NCI-H2227 (cell line): Measurements from ENCODE around the gene MLF2.

Experiments used
- DNase-seq: peaks from one replicate; lab custom pipeline; 2025; ENCODE audit not compliant: unreplicated experiment; lab: John Stamatoyannopoulos, UW

Gene MLF2

GRCh38 chr12:6752921-6753771 is at the start of gene MLF2:
Gene MLF2, minus strand, starts transcription at chr12:6753141. Its CDS starts 807 bp downstream, at chr12:6752334.
- peak; percentile 96 for DNase-seq

GRCh38 chr12:6799147-6799546 is 46.2 kb upstream of the MLF2 start:
- no peak for DNase-seq

GRCh38 chr12:6796576-6796975 is 43.6 kb upstream of the MLF2 start:
- DNase-seq, result no peak

DNA sequence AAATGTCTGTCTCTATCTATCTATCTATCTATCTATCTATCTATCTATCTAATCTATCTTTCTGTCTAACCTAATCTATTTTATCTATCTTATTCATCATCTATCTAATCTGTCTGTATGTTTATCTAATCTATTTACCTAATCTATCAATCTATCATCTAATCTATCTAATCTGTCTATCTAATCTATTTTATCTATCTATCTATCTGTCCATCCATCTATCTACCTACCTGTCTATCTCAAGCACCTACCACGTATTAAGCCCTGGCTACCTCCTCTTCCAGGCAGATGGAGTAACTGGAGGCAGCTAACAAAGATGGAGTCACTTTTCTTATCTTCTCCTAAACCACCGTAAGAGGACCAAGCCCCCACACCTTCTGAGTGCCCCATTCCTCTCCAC is 42.1 kb upstream of the MLF2 start:
- DNase-seq, result no peak

GRCh38 chr12:6792522-6793201 is 39.7 kb upstream of the MLF2 start:
- peak; percentile 15 for DNase-seq

DNA sequence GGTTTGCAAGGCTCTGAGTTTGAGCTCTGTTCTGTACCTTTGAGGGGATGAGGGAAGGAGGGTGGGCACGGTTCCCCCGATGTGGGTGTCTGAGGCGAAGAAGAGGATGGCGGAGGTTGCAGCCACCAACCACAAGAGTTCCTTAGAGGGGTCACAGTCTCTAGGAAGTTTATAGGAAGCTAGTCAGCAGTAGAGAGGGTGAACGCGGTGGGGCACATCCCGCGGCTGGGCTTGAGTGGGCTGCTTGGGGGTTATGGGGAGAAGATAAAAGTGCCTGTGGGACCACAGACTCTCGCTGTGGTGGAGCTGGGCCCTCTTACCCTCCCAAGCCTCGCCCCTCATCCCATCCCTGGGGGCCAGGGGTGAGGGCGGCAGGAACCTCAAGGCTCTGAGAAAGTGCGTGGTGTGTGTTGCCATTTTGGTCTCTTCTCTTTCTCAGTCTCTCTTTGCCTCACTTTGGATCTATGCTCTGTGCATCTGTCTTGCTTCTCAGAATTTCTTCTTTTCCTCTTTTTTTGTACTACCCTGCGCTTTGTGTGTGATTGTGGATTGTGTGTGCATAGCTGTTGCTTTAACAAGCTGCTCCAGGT is 39.1 kb upstream of the MLF2 start:
- DNase-seq, result no peak

DNA sequence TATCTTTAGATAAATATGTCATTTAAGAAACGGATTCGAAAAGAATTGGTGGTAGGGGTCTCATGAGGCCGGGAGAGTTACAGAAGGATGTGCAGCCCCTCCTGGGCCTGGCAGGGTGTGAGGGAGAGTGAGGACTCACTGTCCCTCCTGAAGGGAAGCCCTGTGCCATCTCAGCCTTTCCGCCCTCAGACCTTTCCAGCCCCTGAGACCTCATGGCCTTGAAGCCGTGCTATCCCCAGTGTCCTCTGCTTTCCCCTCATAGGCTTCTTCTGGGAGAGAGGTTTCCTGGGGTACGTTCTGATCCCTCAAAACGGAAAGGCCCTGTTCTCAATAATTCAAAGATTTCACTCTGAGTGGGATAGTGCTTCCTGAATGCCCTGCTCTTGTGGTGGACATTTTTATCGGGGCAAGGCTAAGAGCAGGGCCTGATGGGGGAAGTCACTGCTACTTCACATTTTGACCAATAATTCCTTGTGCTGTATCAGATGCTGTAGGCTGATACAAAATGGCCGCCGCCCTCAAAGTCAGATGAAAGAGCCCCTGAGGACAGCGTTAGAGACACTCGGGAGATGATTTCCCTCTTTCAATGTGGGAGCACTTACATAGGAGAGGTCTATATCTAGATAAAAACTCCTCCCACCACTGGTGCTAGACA is 37.7 kb upstream of the MLF2 start:
- DNase-seq, result no peak

DNA sequence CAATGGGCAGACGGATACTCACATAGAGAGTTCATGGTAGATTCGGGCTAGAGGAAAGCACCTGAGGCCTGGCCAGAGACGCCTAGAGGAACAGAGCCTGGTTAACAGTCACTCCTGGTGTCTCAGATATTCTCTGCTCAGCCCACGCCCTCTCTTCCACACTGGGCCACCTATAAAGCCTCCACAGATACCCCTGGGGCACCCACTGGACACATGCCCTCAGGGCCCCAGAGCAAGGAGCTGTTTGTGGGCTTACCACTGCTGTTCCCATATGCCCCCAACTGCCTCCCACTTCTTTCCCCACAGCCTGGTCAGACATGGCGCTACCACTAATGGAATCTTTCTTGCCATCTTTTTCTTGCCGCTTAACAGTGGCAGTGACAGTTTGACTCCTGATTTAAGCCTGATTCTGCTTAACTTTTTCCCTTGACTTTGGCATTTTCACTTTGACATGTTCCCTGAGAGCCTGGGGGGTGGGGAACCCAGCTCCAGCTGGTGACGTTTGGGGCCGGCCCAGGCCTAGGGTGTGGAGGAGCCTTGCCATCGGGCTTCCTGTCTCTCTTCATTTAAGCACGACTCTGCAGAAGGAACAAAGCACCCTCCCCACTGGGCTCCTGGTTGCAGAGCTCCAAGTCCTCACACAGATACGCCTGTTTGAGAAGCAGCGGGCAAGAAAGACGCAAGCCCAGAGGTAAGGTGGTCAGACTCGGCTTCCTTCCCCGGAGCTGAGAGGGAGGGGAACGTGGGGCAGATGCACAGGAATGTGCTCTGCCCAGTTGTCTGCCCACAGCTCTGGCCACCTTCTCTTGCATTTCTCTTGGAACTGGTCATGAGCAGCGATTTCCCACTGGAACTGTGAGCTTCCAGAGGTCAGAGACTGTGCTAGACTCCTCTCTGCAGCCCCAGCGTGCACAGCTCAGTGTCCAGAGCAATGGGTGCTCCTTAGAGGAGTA is 36.3 kb upstream of the MLF2 start, which contains the start of gene CD4:
Gene CD4, plus strand, starts transcription at position 557 of the 953 bp plus-strand sequence. CDS start 10,611 bp downstream, outside the sequence.
- DNase-seq, result no peak

DNA sequence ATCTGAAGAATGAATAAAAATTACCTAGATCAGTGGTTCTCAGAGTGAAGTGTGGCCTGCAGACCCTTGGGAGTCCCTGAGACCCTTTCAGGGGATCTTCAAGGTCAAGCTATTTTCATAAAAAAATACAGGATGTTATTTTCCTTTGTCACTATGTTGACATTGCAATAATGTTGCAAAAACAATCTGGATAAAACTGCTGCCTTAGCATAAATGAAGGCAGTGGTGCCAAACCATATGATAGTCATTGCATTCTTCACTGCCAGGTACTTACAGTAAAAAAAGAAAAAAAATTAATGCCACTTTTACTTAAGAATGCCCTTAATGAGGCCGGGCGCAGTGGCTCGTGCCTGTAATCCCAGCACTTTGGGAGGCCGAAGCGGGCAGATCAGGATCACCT is 34.4 kb upstream of the MLF2 start:
- DNase-seq, result no peak

GRCh38 chr12:6786416-6787094 is 33.6 kb upstream of the MLF2 start:
- DNase-seq, result no peak

DNA sequence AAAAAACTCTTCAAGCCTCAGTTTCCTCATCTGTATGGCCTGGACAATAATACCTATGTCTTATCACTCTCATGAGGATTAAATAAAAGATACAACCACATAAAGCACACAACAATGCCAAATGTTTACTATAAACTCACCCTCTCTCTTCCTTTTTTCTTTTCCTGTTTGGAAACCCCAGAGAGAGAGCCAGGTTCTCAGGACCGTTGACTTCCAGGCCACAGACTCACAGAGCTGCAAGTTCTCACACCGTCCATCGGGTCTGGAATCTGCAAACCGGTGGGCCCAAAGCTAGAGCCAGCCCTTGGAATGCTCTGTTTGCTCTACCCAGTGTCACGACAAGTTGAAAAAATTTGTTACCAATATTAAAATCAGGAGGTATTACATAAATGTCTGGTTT is 31.8 kb upstream of the MLF2 start:
- no peak for DNase-seq

- no peak for DNase-seq
Observed at GRCh38 chr12:6784296-6784695, 31.4 kb upstream of the MLF2 start.

- DNase-seq, result no peak
Observed at GRCh38 chr12:6783828-6784227, 30.9 kb upstream of the MLF2 start.

- no peak for DNase-seq
Observed at GRCh38 chr12:6782850-6783566, 30.1 kb upstream of the MLF2 start.

DNA sequence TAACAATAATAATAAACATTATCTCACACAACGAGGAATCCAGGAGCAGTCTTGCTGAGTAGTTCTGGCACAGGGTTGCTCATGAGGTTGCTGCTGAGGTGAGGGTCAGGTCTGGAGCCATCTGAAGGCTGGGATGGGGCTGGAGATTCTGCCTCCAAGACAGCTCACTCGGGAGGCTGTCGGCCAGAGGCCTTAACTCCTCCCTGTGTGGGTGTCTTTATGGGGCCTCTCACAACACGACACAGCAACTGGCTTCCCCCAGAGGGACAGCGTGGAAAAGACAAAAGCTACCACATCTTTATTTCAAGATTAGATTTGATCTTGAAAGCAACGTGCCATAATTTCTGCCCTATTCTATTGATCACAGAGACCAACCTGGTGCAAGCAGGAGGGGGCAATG is 29.2 kb upstream of the MLF2 start:
- DNase-seq, result no peak

DNA sequence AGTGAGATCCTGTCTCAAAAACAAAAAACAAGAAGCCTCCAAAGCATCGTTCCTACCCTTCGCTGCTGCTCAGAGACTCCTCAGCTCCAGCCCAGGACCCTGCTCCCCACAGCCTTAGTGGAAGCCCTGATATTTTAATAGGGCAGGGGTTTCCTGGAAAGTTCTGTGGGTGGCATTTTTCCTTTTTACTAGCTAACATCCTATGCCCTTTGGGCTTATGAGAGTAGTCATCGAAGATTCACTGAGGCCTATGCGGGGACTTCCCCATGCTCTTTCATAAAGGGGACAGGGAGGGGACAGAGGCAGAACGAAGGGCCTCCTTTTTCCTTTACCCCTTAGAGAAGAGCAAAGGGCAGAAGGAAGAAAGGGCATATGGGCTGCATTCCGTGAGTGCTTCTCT is 27.6 kb upstream of the MLF2 start:
- DNase-seq, result no peak

- DNase-seq, result no peak
Observed at GRCh38 chr12:6779708-6780432, 26.9 kb upstream of the MLF2 start.
